Measurements from ENCODE around the gene CPZ. TPM values are rescaled to one million over a fixed set of nuclear protein-coding genes. Genes with fewer than 3 reads are reported as not detected.

The CPZ gene
- total and polyA plus RNA-seq, 2 of the 4 experiments (the other 2 are of a cell fraction) = 0.90 to 10.3 TPM

GRCh38 chr4:8646296-8647093 lies 53.9 kb downstream of the CPZ start:
- Histone ChIP-seq H4K5ac (ENCODE audit: low read depth, low read length) (no peak overlapping the region), H3K27me3 (ENCODE audit: control insufficient read depth, insufficient read depth, low read length) (peaks cover 24% of the 10 kb centered on the region; the same call in 1 of the 2 replicates), H3K9me1 (ENCODE audit: insufficient read depth, low read length) (no peaks in the 10 kb centered on the region), H2BK20ac (ENCODE audit: low read depth, low read length) (no peak overlapping the region), H3K4me3 (ENCODE audit: insufficient read depth, low read depth, low read length) (no peak overlapping the region), H2AFZ (replicated peaks; ENCODE audit: low read length, poor library complexity) (no peak overlapping the region), H3K9me3 (ENCODE audit: control insufficient read depth, insufficient read depth, low read length) (no peaks in the 10 kb centered on the region), H2BK15ac (ENCODE audit: low read depth, low read length) (no peak overlapping the region), H2BK120ac (ENCODE audit: low read depth, low read length) (no peak overlapping the region), H3K4me1 (ENCODE audit: control insufficient read depth, insufficient read depth, low read length) (no peaks in the 10 kb centered on the region), H4K91ac (ENCODE audit: insufficient read depth, low read depth, low read length) (no peak overlapping the region), H4K8ac (ENCODE audit: low read depth in 2 of 2, low read length in 2 of 2) (no peak overlapping the region), H3K23ac (ENCODE audit: low read depth, low read length) (no peak overlapping the region), H3K36me3 (ENCODE audit: control insufficient read depth, insufficient read depth, low read length) (no peaks in the 10 kb centered on the region), H2BK5ac (ENCODE audit: low read depth, low read length, poor library complexity, severe bottlenecking) (no peak overlapping the region), H2AK9ac (replicated peaks; ENCODE audit: low read depth, low read length, poor library complexity) (no peak overlapping the region), H2AK5ac (ENCODE audit: low read depth, low read length) (no peak overlapping the region), H3K18ac (ENCODE audit: low read depth, low read length) (no peak overlapping the region), H3K56ac (ENCODE audit: extremely low read depth, insufficient read depth, low read length) (no peak overlapping the region), H3K27ac (ENCODE audit: insufficient read depth, low read length) (no peak overlapping the region), H3K4me2 (ENCODE audit: low read depth, low read length) (no peak overlapping the region), H3K9ac (ENCODE audit: low read depth, low read length) (no peak overlapping the region), H3K14ac (replicated peaks; ENCODE audit: low read depth, low read length) (no peak overlapping the region), H3K4ac (ENCODE audit: low read depth, low read length) (no peak overlapping the region), H4K20me1 (ENCODE audit: insufficient read depth, low read length) (no peaks in the 10 kb centered on the region), H3K79me1 (ENCODE audit: low read depth in 1 of 2, low read length in 2 of 2) (no peaks in the 10 kb centered on the region)
- no peak for ATAC-seq (ENCODE audit: low read depth)
- ChIA-PET CTCF (no interaction called here), POLR2A (ENCODE audit: unreplicated experiment) (no interaction called here)
- dilution Hi-C loops (cut with HindIII; ENCODE audit: low sequenced_read_pairs, unreplicated experiment) = no loop called here
- no peak for DNase-seq
- BruUV-seq (replicated peaks) = no TSS peak
- intact Hi-C loops (cut with micrococcal nuclease) = no loop called here
- in situ Hi-C loops (cut with MboI; ENCODE audit: low sequenced_read_pairs) = no loop called here
- WGBS, 2 experiments (ENCODE audit: extremely low coverage in 2 of 2, insufficient read length in 1 of 2) = 66% methylated on average over 18 of the region's 36 CpGs; no CpG with 5 or more reads in 1 of the 2 experiments
- TF ChIP-seq CTCF (conservative IDR thresholded peaks at IDR 0.05; ENCODE audit: low read depth, low read length) = no peak
- no peak for TF ChIP-seq FOS (IDR thresholded peaks at IDR 0.05; ENCODE audit: low read depth, low read length)
- no peak for TF ChIP-seq RCOR1 (IDR thresholded peaks at IDR 0.05; ENCODE audit: insufficient replicate concordance, low read length)
- no peak for TF ChIP-seq CEBPB (IDR thresholded peaks at IDR 0.05; ENCODE audit: low read depth, low read length)
- TF ChIP-seq MAFK (IDR thresholded peaks at IDR 0.05; ENCODE audit: low read depth, low read length) = no peak
- TF ChIP-seq ELK1 (IDR thresholded peaks at IDR 0.05; ENCODE audit: borderline replicate concordance, low read depth, low read length) = no peak
- no peak for TF ChIP-seq CHD1 (IDR thresholded peaks at IDR 0.05; ENCODE audit: low read depth, low read length)
- no peak for TF ChIP-seq BHLHE40 (IDR thresholded peaks at IDR 0.05; ENCODE audit: low read depth, low read length)
